Measurements from ENCODE around the gene ARFGAP1. TPM values are rescaled to one million over a fixed set of nuclear protein-coding genes. Genes with fewer than 3 reads are reported as not detected.
"Not testable (repeated sequence)": the region's sequence is repeated elsewhere in the genome, so short reads cannot be mapped to it uniquely, and the experiment has no call there.

ARFGAP1 gene
- total RNA-seq, 3 donors from 2014 or later, result 110 to 112 (median 110) TPM

GRCh38 chr20:63248835-63249591 lies 23.6 kb upstream of the ARFGAP1 start:
- peaks cover 53% of the 10 kb centered on the region for H3K27me3 Mint-ChIP-seq (ENCODE audit: low read depth)
- ATAC-seq, result no peak
- no peaks in the 10 kb centered on the region for H3K36me3 Mint-ChIP-seq (ENCODE audit: insufficient read depth)
- H3K4me3 Mint-ChIP-seq, result no peak overlapping the region
- no peak for DNase-seq
- no peaks in the 10 kb centered on the region for H3K9me3 Mint-ChIP-seq
- peaks cover 2% of the 10 kb centered on the region for H3K4me1 Mint-ChIP-seq (ENCODE audit: low read depth)

GRCh38 chr20:63249891-63250290 lies 22.7 kb upstream of the ARFGAP1 start:
- peaks cover 2% of the 10 kb centered on the region for H3K4me1 Mint-ChIP-seq (ENCODE audit: low read depth)
- no peaks in the 10 kb centered on the region for H3K36me3 Mint-ChIP-seq (ENCODE audit: insufficient read depth)
- DNase-seq (no peak), ATAC-seq (no peak)
- H3K4me3 Mint-ChIP-seq, result no peak overlapping the region
- H3K9me3 Mint-ChIP-seq, result no peaks in the 10 kb centered on the region
- peaks cover 52% of the 10 kb centered on the region for H3K27me3 Mint-ChIP-seq (ENCODE audit: low read depth)

GRCh38 chr20:63251350-63251749 lies 21.3 kb upstream of the ARFGAP1 start:
- H3K36me3 Mint-ChIP-seq (ENCODE audit: insufficient read depth); H3K4me3 Mint-ChIP-seq; ATAC-seq; H3K9me3 Mint-ChIP-seq; DNase-seq; H3K4me1 Mint-ChIP-seq (ENCODE audit: low read depth): not testable (repeated sequence)
- peaks cover 56% of the 10 kb centered on the region for H3K27me3 Mint-ChIP-seq (ENCODE audit: low read depth)

- ATAC-seq, result no peak
- Mint-ChIP-seq H3K36me3 (ENCODE audit: insufficient read depth) (no peaks in the 10 kb centered on the region), H3K4me1 (ENCODE audit: low read depth) (peaks cover 2% of the 10 kb centered on the region), H3K27me3 (ENCODE audit: low read depth) (peaks cover 62% of the 10 kb centered on the region), H3K9me3 (no peaks in the 10 kb centered on the region), H3K4me3 (no peak overlapping the region)
- DNase-seq, result no peak
Observed at GRCh38 chr20:63252284-63252711, 20.3 kb upstream of the ARFGAP1 start.

GRCh38 chr20:63253065-63253437 lies 19.6 kb upstream of the ARFGAP1 start:
- Mint-ChIP-seq H3K9me3 (no peaks in the 10 kb centered on the region), H3K36me3 (ENCODE audit: insufficient read depth) (no peaks in the 10 kb centered on the region), H3K4me1 (ENCODE audit: low read depth) (peaks cover 2% of the 10 kb centered on the region), H3K4me3 (no peak overlapping the region), H3K27me3 (ENCODE audit: low read depth) (peaks cover 67% of the 10 kb centered on the region)
- no peak for DNase-seq
- ATAC-seq, result no peak

- no peaks in the 10 kb centered on the region for H3K9me3 Mint-ChIP-seq
- ATAC-seq, result peak; percentile 28 to 32
Observed at GRCh38 chr20:63253438-63254231, 19.0 kb upstream of the ARFGAP1 start.

GRCh38 chr20:63254232-63254605 lies 18.4 kb upstream of the ARFGAP1 start, which contains the start of gene NKAIN4:
NKAIN4 (minus strand) TSS chr20:63254463; CDS start chr20:63254450, 13 bp downstream.
- Mint-ChIP-seq H3K4me1 (ENCODE audit: low read depth) (peaks cover 2% of the 10 kb centered on the region), H3K4me3 (no peak within 1 kb of the TSS), H3K36me3 (ENCODE audit: insufficient read depth) (no peaks in the 10 kb centered on the region), H3K9me3 (no peaks in the 10 kb centered on the region), H3K27me3 (ENCODE audit: low read depth) (peaks cover 65% of the 10 kb centered on the region)
- DNase-seq, result no peak
- no peak for ATAC-seq

More at GRCh38 chr20:63253438-63254231, 19.0 kb upstream of the ARFGAP1 start:
- DNase-seq, result no peak
- Mint-ChIP-seq H3K4me3 (no peak overlapping the region), H3K4me1 (ENCODE audit: low read depth) (peaks cover 2% of the 10 kb centered on the region), H3K36me3 (ENCODE audit: insufficient read depth) (no peaks in the 10 kb centered on the region), H3K27me3 (ENCODE audit: low read depth) (peaks cover 66% of the 10 kb centered on the region)

- ATAC-seq, result peak in 1 of 2 donors; percentile 7
- H3K9me3 Mint-ChIP-seq, result no peaks in the 10 kb centered on the region
- H3K36me3 Mint-ChIP-seq (ENCODE audit: insufficient read depth), result no peaks in the 10 kb centered on the region
- no peak for DNase-seq
- no peak overlapping the region for H3K4me3 Mint-ChIP-seq
- H3K4me1 Mint-ChIP-seq (ENCODE audit: low read depth), result peaks cover 2% of the 10 kb centered on the region
- peaks cover 64% of the 10 kb centered on the region for H3K27me3 Mint-ChIP-seq (ENCODE audit: low read depth)
Observed at GRCh38 chr20:63254606-63255384, 17.8 kb upstream of the ARFGAP1 start.

GRCh38 chr20:63255931-63256704 lies 16.5 kb upstream of the ARFGAP1 start:
- Mint-ChIP-seq H3K4me1 (ENCODE audit: low read depth) (peaks cover 2% of the 10 kb centered on the region), H3K36me3 (ENCODE audit: insufficient read depth) (no peaks in the 10 kb centered on the region), H3K27me3 (ENCODE audit: low read depth) (peaks cover 65% of the 10 kb centered on the region), H3K4me3 (no peak overlapping the region), H3K9me3 (no peaks in the 10 kb centered on the region)
- no peak for ATAC-seq
- DNase-seq, result no peak

GRCh38 chr20:63256954-63257353 lies 15.7 kb upstream of the ARFGAP1 start:
- Mint-ChIP-seq H3K4me1 (ENCODE audit: low read depth) (peaks cover 2% of the 10 kb centered on the region), H3K27me3 (ENCODE audit: low read depth) (peaks cover 65% of the 10 kb centered on the region), H3K36me3 (ENCODE audit: insufficient read depth) (no peaks in the 10 kb centered on the region), H3K9me3 (no peaks in the 10 kb centered on the region), H3K4me3 (no peak overlapping the region)
- DNase-seq (no peak), ATAC-seq (no peak)

GRCh38 chr20:63257629-63258028 lies 15.0 kb upstream of the ARFGAP1 start:
- H3K4me1 Mint-ChIP-seq (ENCODE audit: low read depth), result peaks cover 2% of the 10 kb centered on the region
- no peaks in the 10 kb centered on the region for H3K36me3 Mint-ChIP-seq (ENCODE audit: insufficient read depth)
- peaks cover 65% of the 10 kb centered on the region for H3K27me3 Mint-ChIP-seq (ENCODE audit: low read depth)
- no peak for DNase-seq
- ATAC-seq, result no peak
- no peaks in the 10 kb centered on the region for H3K9me3 Mint-ChIP-seq
- no peak overlapping the region for H3K4me3 Mint-ChIP-seq

GRCh38 chr20:63258781-63259180 lies 13.8 kb upstream of the ARFGAP1 start:
- H3K9me3 Mint-ChIP-seq, result no peaks in the 10 kb centered on the region
- H3K4me3 Mint-ChIP-seq, result no peak overlapping the region
- ATAC-seq, result no peak
- no peaks in the 10 kb centered on the region for H3K36me3 Mint-ChIP-seq (ENCODE audit: insufficient read depth)
- no peak for DNase-seq
- no peaks in the 10 kb centered on the region for H3K4me1 Mint-ChIP-seq (ENCODE audit: low read depth)
- peaks cover 56% of the 10 kb centered on the region for H3K27me3 Mint-ChIP-seq (ENCODE audit: low read depth)

- no peak overlapping the region for H3K4me3 Mint-ChIP-seq
Observed at GRCh38 chr20:63259734-63260460, 12.7 kb upstream of the ARFGAP1 start.

More at GRCh38 chr20:63259734-63260460, 12.7 kb upstream of the ARFGAP1 start:
- Mint-ChIP-seq H3K4me1 (ENCODE audit: low read depth) (no peaks in the 10 kb centered on the region), H3K36me3 (ENCODE audit: insufficient read depth) (no peaks in the 10 kb centered on the region), H3K9me3 (no peaks in the 10 kb centered on the region), H3K27me3 (ENCODE audit: low read depth) (peaks cover 63% of the 10 kb centered on the region)
- ATAC-seq (no peak), DNase-seq (no peak)
